ENCODE measurements around the gene DYNC2I2. TPM values are rescaled to one million over a fixed set of nuclear protein-coding genes. Genes with fewer than 3 reads are reported as not detected.
A peak's percentile ranks its signal among the peaks of the same experiment; 100 is the strongest.

Gene DYNC2I2
- total RNA-seq, 1 donor from 2014 or later = 128 TPM

DNA sequence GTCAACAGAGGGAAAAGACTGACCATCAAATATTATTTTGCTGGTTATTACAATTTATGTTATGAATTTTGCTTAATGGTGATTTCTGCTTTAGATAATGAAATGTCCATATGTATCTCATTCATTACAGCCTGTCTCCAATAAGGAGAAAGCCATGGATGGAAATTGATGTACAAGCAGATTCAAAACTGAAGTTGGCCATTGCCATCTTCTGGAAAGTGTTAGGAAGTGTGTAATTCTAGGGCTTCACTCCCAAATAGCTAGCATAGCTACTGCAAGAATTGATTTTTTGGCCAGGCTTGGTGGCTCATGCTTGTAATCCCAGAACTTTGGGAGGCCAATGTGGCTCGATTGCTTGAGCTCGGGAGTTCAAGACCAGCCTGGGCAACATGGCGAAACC is 45.8 kb downstream of the DYNC2I2 start:
- TF ChIP-seq CTCF (conservative IDR thresholded peaks at IDR 0.05) = no peak
- no peak overlapping the region for H3K4me3 Mint-ChIP-seq
- H3K27me3 Mint-ChIP-seq (ENCODE audit: low read depth) = no peaks in the 10 kb centered on the region
- DNase-seq (ENCODE audit: low read depth, low spot score) = no peak
- no peaks in the 10 kb centered on the region for H3K9me3 Mint-ChIP-seq
- H3K27ac Mint-ChIP-seq (ENCODE audit: unreplicated experiment) = no peak overlapping the region
- H3K4me1 Mint-ChIP-seq = no peaks in the 10 kb centered on the region
- H3K36me3 Mint-ChIP-seq (ENCODE audit: low read depth) = peaks cover 16% of the 10 kb centered on the region

- H3K27me3 Mint-ChIP-seq (ENCODE audit: low read depth) = no peaks in the 10 kb centered on the region
- no peaks in the 10 kb centered on the region for H3K9me3 Mint-ChIP-seq
- H3K4me1 Mint-ChIP-seq = no peaks in the 10 kb centered on the region
- no peak for TF ChIP-seq CTCF (conservative IDR thresholded peaks at IDR 0.05)
- DNase-seq (ENCODE audit: low read depth, low spot score) = no peak
- H3K4me3 Mint-ChIP-seq = no peak overlapping the region
- peaks cover 16% of the 10 kb centered on the region for H3K36me3 Mint-ChIP-seq (ENCODE audit: low read depth)
- H3K27ac Mint-ChIP-seq (ENCODE audit: unreplicated experiment) = peak overlapping the region; percentile 69
Observed at GRCh38 chr9:128607642-128608350, 48.9 kb downstream of the DYNC2I2 start.

- no peaks in the 10 kb centered on the region for H3K9me3 Mint-ChIP-seq
- no peak for TF ChIP-seq CTCF (conservative IDR thresholded peaks at IDR 0.05)
- no peak overlapping the region for H3K4me3 Mint-ChIP-seq
- no peak for DNase-seq (ENCODE audit: low read depth, low spot score)
- H3K27ac Mint-ChIP-seq (ENCODE audit: unreplicated experiment) = no peak overlapping the region
- no peaks in the 10 kb centered on the region for H3K27me3 Mint-ChIP-seq (ENCODE audit: low read depth)
- peaks cover 5% of the 10 kb centered on the region for H3K36me3 Mint-ChIP-seq (ENCODE audit: low read depth)
- no peaks in the 10 kb centered on the region for H3K4me1 Mint-ChIP-seq
Observed at GRCh38 chr9:128603697-128604096, 53.0 kb downstream of the DYNC2I2 start.

- Mint-ChIP-seq H3K27me3 (ENCODE audit: low read depth) (no peaks in the 10 kb centered on the region), H3K4me1 (no peaks in the 10 kb centered on the region), H3K9me3 (no peaks in the 10 kb centered on the region), H3K36me3 (ENCODE audit: low read depth) (peaks cover 5% of the 10 kb centered on the region), H3K4me3 (no peak overlapping the region), H3K27ac (ENCODE audit: unreplicated experiment) (no peak overlapping the region)
- no peak for DNase-seq (ENCODE audit: low read depth, low spot score)
- TF ChIP-seq CTCF (conservative IDR thresholded peaks at IDR 0.05) = no peak
Observed at GRCh38 chr9:128600099-128600498, 56.5 kb downstream of the DYNC2I2 start.

- Mint-ChIP-seq H3K27ac (ENCODE audit: unreplicated experiment) (no peak overlapping the region), H3K9me3 (no peaks in the 10 kb centered on the region), H3K4me1 (no peaks in the 10 kb centered on the region), H3K36me3 (ENCODE audit: low read depth) (peaks cover 10% of the 10 kb centered on the region), H3K27me3 (ENCODE audit: low read depth) (no peaks in the 10 kb centered on the region), H3K4me3 (no peak overlapping the region)
- TF ChIP-seq CTCF (conservative IDR thresholded peaks at IDR 0.05) = no peak
- DNase-seq (ENCODE audit: low read depth, low spot score) = no peak
Observed at GRCh38 chr9:128595471-128595870, 61.2 kb downstream of the DYNC2I2 start.
